HG03521 (cell line): ENCODE data around the gene LCN15.
"Not testable (repeated sequence)": the region's sequence is repeated elsewhere in the genome, so short reads cannot be mapped to it uniquely, and the experiment has no call there.

Source experiments
- ATAC-seq: cut with Tn5 transposase; IDR thresholded peaks from one replicate; pipeline ENCODE4 v1.9.1; 2021; ENCODE audit warnings: mild to moderate bottlenecking, moderate library complexity; ENCODE audit not compliant: unreplicated experiment

The LCN15 gene

GRCh38 chr9:136764301-136764891 lies at the start of gene LCN15:
TSS of gene LCN15 (minus strand) at chr9:136764518. CDS start at chr9:136764488, 30 bp downstream.
- ATAC-seq: no peak

GRCh38 chr9:136808806-136809158 lies 44.5 kb upstream of the LCN15 start:
- no peak for ATAC-seq

- peak; percentile 31 for ATAC-seq
Observed at GRCh38 chr9:136808075-136808805, 43.9 kb upstream of the LCN15 start.

GRCh38 chr9:136807281-136808074 lies 43.2 kb upstream of the LCN15 start, which contains the start of gene RABL6:
TSS of gene RABL6 (plus strand) at chr9:136807948. CDS start at chr9:136808197, 249 bp downstream.
- ATAC-seq: peak; percentile 87

- no peak for ATAC-seq
Observed at GRCh38 chr9:136806631-136807201, 42.4 kb upstream of the LCN15 start.

GRCh38 chr9:136806067-136806466 lies 41.7 kb upstream of the LCN15 start:
- ATAC-seq: no peak

GRCh38 chr9:136805207-136805740 lies 41.0 kb upstream of the LCN15 start:
- no peak for ATAC-seq

- ATAC-seq: no peak
Observed at GRCh38 chr9:136804509-136805206, 40.3 kb upstream of the LCN15 start.

GRCh38 chr9:136803551-136804508 lies 39.5 kb upstream of the LCN15 start:
- ATAC-seq: no peak

- ATAC-seq: not testable (repeated sequence)
Observed at GRCh38 chr9:136803009-136803550, 38.8 kb upstream of the LCN15 start.

GRCh38 chr9:136802321-136802720 lies 38.0 kb upstream of the LCN15 start:
- no peak for ATAC-seq

GRCh38 chr9:136799854-136800657 lies 35.7 kb upstream of the LCN15 start:
- ATAC-seq: peak; percentile 46

GRCh38 chr9:136799079-136799853 lies 34.9 kb upstream of the LCN15 start:
- ATAC-seq: no peak

- ATAC-seq: no peak
Observed at GRCh38 chr9:136798708-136799078, 34.4 kb upstream of the LCN15 start.

GRCh38 chr9:136796775-136797347 lies 32.5 kb upstream of the LCN15 start:
- not testable (repeated sequence) for ATAC-seq

- no peak for ATAC-seq
Observed at GRCh38 chr9:136796238-136796774, 32.0 kb upstream of the LCN15 start, which contains the start of gene CCDC183. TSS of gene CCDC183 (plus strand) at chr9:136796338. CDS start at chr9:136796398, 60 bp downstream.

- no peak for ATAC-seq
Observed at GRCh38 chr9:136795000-136795348, 30.7 kb upstream of the LCN15 start.
